Measurements from ENCODE around the gene PIK3CD. TPM values are rescaled to one million over a fixed set of nuclear protein-coding genes. Genes with fewer than 3 reads are reported as not detected.

Gene PIK3CD
- total and polyA plus RNA-seq, 10 of the 15 experiments (the other 5 are each of a cell fraction or from before 2014, with no cell fraction given): 7.0 to 101 (median 51.1) TPM

GRCh38 chr1:9665193-9665592 is 13.7 kb downstream of the PIK3CD start:
- FAIRE-seq (no peak), ATAC-seq (no peak), DNase-seq (ENCODE audit: low read depth, low spot score) (no peak)
- ChIA-PET CTCF (interaction anchor here (1.1 to 1.4 kb wide), 5 partner anchors 9 to 37 kb away, joined by 3 to 7 read pairs (median 5); no protein-coding TSS in a partner anchor), SMC1A (ENCODE audit: uncharacterized antibody, unreplicated experiment) (interaction anchor here (0.9 to 1.9 kb wide), 4 partner anchors 9 to 38 kb away, joined by 3 to 6 read pairs (median 4); no protein-coding TSS in a partner anchor), RAD21 (ENCODE audit: unreplicated experiment) (interaction anchor here (2.0 kb wide), 1 partner anchor 10 kb away, joined by 9 read pairs; no protein-coding TSS in a partner anchor), POLR2A (interaction anchor here (0.6 to 1.1 kb wide), 6 partner anchors 11 to 429 kb away, joined by 3 to 5 read pairs (median 4); no protein-coding TSS in a partner anchor)
- Histone ChIP-seq H3K4me3 (no peak overlapping the region), H3K4me2 (ENCODE audit: control insufficient read depth, insufficient read depth) (no peak overlapping the region), H3K9me3 (replicated peaks; ENCODE audit: control insufficient read depth, insufficient read depth, low read length) (no peaks in the 10 kb centered on the region), H4K20me1 (ENCODE audit: control insufficient read depth, insufficient read depth) (no peaks in the 10 kb centered on the region), H2AFZ (ENCODE audit: control insufficient read depth, low read depth, low read length) (no peak overlapping the region), H3K9ac (ENCODE audit: control insufficient read depth, insufficient read depth, low read length) (no peak overlapping the region), H3K4me1 (ENCODE audit: control insufficient read depth, insufficient read depth, low read length) (peaks cover 21% of the 10 kb centered on the region), H3K27ac (ENCODE audit: control insufficient read depth, insufficient read depth) (no peak overlapping the region), H3K36me3 (ENCODE audit: control insufficient read depth in 2 of 2, insufficient read depth in 2 of 2, low read length in 1 of 2) (peaks cover 10 to 19% of the 10 kb centered on the region in 2 experiments; a peak in 3 of 4 replicates), H3K27me3 (replicated peaks in 1 of 2; ENCODE audit: control insufficient read depth in 2 of 2, insufficient read depth in 2 of 2, low read length in 1 of 2) (no peaks in the 10 kb centered on the region), H3K79me2 (ENCODE audit: control insufficient read depth, insufficient read depth, low read length) (peaks cover 78% of the 10 kb centered on the region)
- no peak for TF ChIP-seq BCLAF1 (IDR thresholded peaks at IDR 0.05)
- WGBS (ENCODE audit: insufficient coverage, insufficient replicate concordance, low lambda C conversion rate, missing lambda C conversion rate): 100% methylated on average over 9 of the region's 9 CpGs
- intact Hi-C loops (cut with micrococcal nuclease; ENCODE audit: unreplicated experiment): no loop called here
- in situ Hi-C loops (cut with MboI): no loop called here
- no TSS peak for BruUV-seq (replicated peaks)

- ChIA-PET POLR2A (interaction anchor here (0.5 to 2.3 kb wide), 8 partner anchors 10 to 49 kb away, joined by 3 to 14 read pairs (median 4); no protein-coding TSS in a partner anchor), CTCF (interaction anchor here (1.2 to 1.6 kb wide), 5 partner anchors 9 to 52 kb away, joined by 3 to 5 read pairs (median 4); no protein-coding TSS in a partner anchor), SMC1A (ENCODE audit: uncharacterized antibody, unreplicated experiment) (interaction anchor here (0.6 to 2.2 kb wide), 7 partner anchors 13 to 77 kb away, joined by 3 to 8 read pairs (median 4); no protein-coding TSS in a partner anchor), RAD21 (ENCODE audit: unreplicated experiment) (interaction anchor here (0.5 to 1.6 kb wide), 4 partner anchors 18 to 172 kb away, joined by 3 to 4 read pairs (median 3); no protein-coding TSS in a partner anchor)
- TF ChIP-seq SKIL (IDR thresholded peaks at IDR 0.05; ENCODE audit: low read depth, poor library complexity, severe bottlenecking) (no peak), BRCA1 (IDR thresholded peaks at IDR 0.05; ENCODE audit: low read depth, low read length) (no peak), HCFC1 (IDR thresholded peaks at IDR 0.05; ENCODE audit: low read length) (no peak), TCF12 (IDR thresholded peaks at IDR 0.05; ENCODE audit: low read depth, low read length) (no peak), ZNF384 (IDR thresholded peaks at IDR 0.05; ENCODE audit: borderline replicate concordance, low read depth, low read length) (no peak), MXI1 (IDR thresholded peaks at IDR 0.05; ENCODE audit: low read depth, low read length) (no peak), PML (IDR thresholded peaks at IDR 0.05; ENCODE audit: low read length) (no peak)
- no peak for FAIRE-seq
- peaks cover 83% of the 10 kb centered on the region for H3K79me2 ChIP-seq (ENCODE audit: control insufficient read depth, insufficient read depth, low read length)
- intact Hi-C loops (cut with micrococcal nuclease; ENCODE audit: unreplicated experiment): no loop called here
- H3K4me2 ChIP-seq (ENCODE audit: control insufficient read depth, insufficient read depth): no peak overlapping the region
- H4K20me1 ChIP-seq (ENCODE audit: control insufficient read depth, insufficient read depth): no peaks in the 10 kb centered on the region
- WGBS (ENCODE audit: insufficient coverage, insufficient replicate concordance, low lambda C conversion rate, missing lambda C conversion rate): 2% methylated on average over 2 of the region's 2 CpGs
- no peaks in the 10 kb centered on the region for H3K27me3 ChIP-seq (replicated peaks in 1 of 2; ENCODE audit: control insufficient read depth in 2 of 2, insufficient read depth in 2 of 2, low read length in 1 of 2)
- H2AFZ ChIP-seq (ENCODE audit: control insufficient read depth, low read depth, low read length): no peak overlapping the region
- H3K4me1 ChIP-seq (ENCODE audit: control insufficient read depth, insufficient read depth, low read length): peaks cover 18% of the 10 kb centered on the region
- H3K27ac ChIP-seq (ENCODE audit: control insufficient read depth, insufficient read depth): no peak overlapping the region
- no peaks in the 10 kb centered on the region for H3K9me3 ChIP-seq (replicated peaks; ENCODE audit: control insufficient read depth, insufficient read depth, low read length)
- H3K9ac ChIP-seq (ENCODE audit: control insufficient read depth, insufficient read depth, low read length): no peak overlapping the region
- no peak for DNase-seq (ENCODE audit: low read depth, low spot score)
- in situ Hi-C loops (cut with MboI): no loop called here
- H3K36me3 ChIP-seq (ENCODE audit: control insufficient read depth in 2 of 2, insufficient read depth in 2 of 2, low read length in 1 of 2): peaks cover 10 to 11% of the 10 kb centered on the region in 2 experiments; a peak in 3 of 4 replicates
- no peak for ATAC-seq
- no peak overlapping the region for H3K4me3 ChIP-seq
- BruUV-seq (replicated peaks): no TSS peak
Measured at GRCh38 chr1:9668080-9668479, 16.5 kb downstream of the PIK3CD start.
